IMR-90 (cell line): ENCODE results near the gene CUBN. TPM values are rescaled to one million over a fixed set of nuclear protein-coding genes. Genes with fewer than 3 reads are reported as not detected.

Experiments
- ATAC-seq: fragments of 200-7000 bp; cut with Tn5 transposase; 2 replicates; pipeline ENCODE4 v1.9.1; 2020; ENCODE audit warnings: low read depth, mild to moderate bottlenecking, moderate library complexity
- BruUV-seq: library from RNA; stranded (reverse); fragments of 400-500 nt; replicated peaks from 2 replicates; lab custom pipeline; 2021; lab: Mats Ljungman, UMichigan
- CTCF ChIA-PET: fragments of 300-600 bp; formaldehyde crosslinking; extraction: SDS; loops from one replicate; lab custom pipeline; 2021; ENCODE audit warnings: antibody characterized with exemption; lab: Yijun Ruan, JAX
- POLR2A ChIA-PET: fragments of 300-600 bp; sonication (Branson Sonifier 250); formaldehyde crosslinking; loops from one replicate; lab custom pipeline; 2022; ENCODE audit warnings: antibody characterized with exemption; ENCODE audit not compliant: unreplicated experiment; lab: Charles Lee
- DNase-seq: peaks from one replicate; pipeline ENCODE4 v3.0.0; 2013
- H2AFZ ChIP-seq: replicated peaks from 2 replicates; pipeline ENCODE3; 2013; ENCODE audit warnings: low read length, mild to moderate bottlenecking; ENCODE audit not compliant: poor library complexity
- H2AK5ac ChIP-seq: 2 replicates; pipeline ENCODE4 v1.6.1; 2013; ENCODE audit warnings: low read depth, low read length, inconsistent platforms
- H2AK9ac ChIP-seq: replicated peaks from 2 replicates; pipeline ENCODE3; 2013; ENCODE audit warnings: mild to moderate bottlenecking, low read depth, low read length, moderate library complexity; ENCODE audit not compliant: poor library complexity
- H2BK120ac ChIP-seq: 2 replicates; pipeline ENCODE4 v1.6.1; 2013; ENCODE audit warnings: low read depth, low read length, inconsistent platforms
- H2BK15ac ChIP-seq: 3 replicates; pipeline ENCODE4 v1.6.1; 2013; ENCODE audit warnings: low read depth, low read length, inconsistent platforms
- H2BK20ac ChIP-seq: 2 replicates; pipeline ENCODE4 v1.6.1; 2013; ENCODE audit warnings: low read depth, mild to moderate bottlenecking, inconsistent platforms, low read length, moderate library complexity
- H2BK5ac ChIP-seq: 2 replicates; pipeline ENCODE4 v1.6.1; 2013; ENCODE audit warnings: mild to moderate bottlenecking, low read depth, low read length, inconsistent platforms; ENCODE audit not compliant: poor library complexity, severe bottlenecking
- H3K14ac ChIP-seq: replicated peaks from 2 replicates; pipeline ENCODE4 v1.6.1; 2013; ENCODE audit warnings: low read depth, low read length, inconsistent platforms
- H3K18ac ChIP-seq: 2 replicates; pipeline ENCODE4 v1.6.1; 2013; ENCODE audit warnings: low read depth, low read length, control low read depth
- H3K23ac ChIP-seq: 2 replicates; pipeline ENCODE4 v1.6.1; 2013; ENCODE audit warnings: low read depth, low read length, inconsistent platforms
- H3K27ac ChIP-seq: 2 replicates; pipeline ENCODE4 v1.5.1; 2013; ENCODE audit warnings: mild to moderate bottlenecking, control low read depth, low read length; ENCODE audit not compliant: insufficient read depth
- H3K27me3 ChIP-seq: 2 replicates; pipeline ENCODE4 v1.6.1; 2013; ENCODE audit warnings: low read length; ENCODE audit not compliant: control insufficient read depth, insufficient read depth
- H3K36me3 ChIP-seq: 2 replicates; pipeline ENCODE4 v1.6.1; 2013; ENCODE audit warnings: low read length, mixed read lengths; ENCODE audit not compliant: control insufficient read depth, insufficient read depth
- H3K4ac ChIP-seq: 2 replicates; pipeline ENCODE4 v1.6.1; 2013; ENCODE audit warnings: low read depth, low read length, inconsistent platforms
- H3K4me1 ChIP-seq: 2 replicates; pipeline ENCODE4 v1.6.1; 2013; ENCODE audit warnings: low read length, mixed read lengths; ENCODE audit not compliant: control insufficient read depth, insufficient read depth
- H3K4me2 ChIP-seq: 2 replicates; pipeline ENCODE4 v1.6.1; 2013; ENCODE audit warnings: low read depth, mild to moderate bottlenecking, control low read depth, low read length, moderate library complexity
- H3K4me3 ChIP-seq: 2 replicates; pipeline ENCODE4 v1.5.1; 2013; ENCODE audit warnings: low read depth, mild to moderate bottlenecking, control low read depth, low read length, moderate library complexity; ENCODE audit not compliant: insufficient read depth
- H3K56ac ChIP-seq: 2 replicates; pipeline ENCODE4 v1.6.1; 2013; ENCODE audit warnings: low read length, inconsistent platforms; ENCODE audit not compliant: insufficient read depth; ENCODE audit errors: extremely low read depth
- H3K79me1 ChIP-seq, 2 experiments: 2 replicates each; pipeline ENCODE4 v1.6.1; 2013; ENCODE audit warnings: low read length in 2 of 2, inconsistent platforms in 1 of 2, low read depth in 1 of 2
- H3K9ac ChIP-seq: 2 replicates; pipeline ENCODE4 v1.6.1; 2013; ENCODE audit warnings: low read depth, low read length, control low read depth
- H3K9me1 ChIP-seq: 2 replicates; pipeline ENCODE4 v1.6.1; 2013; ENCODE audit warnings: low read length, inconsistent platforms; ENCODE audit not compliant: insufficient read depth
- H3K9me3 ChIP-seq: 2 replicates; pipeline ENCODE4 v1.6.1; 2013; ENCODE audit warnings: low read length; ENCODE audit not compliant: control insufficient read depth, insufficient read depth
- H4K20me1 ChIP-seq: 2 replicates; pipeline ENCODE4 v1.6.1; 2013; ENCODE audit warnings: low read length, inconsistent platforms; ENCODE audit not compliant: insufficient read depth
- H4K5ac ChIP-seq: 2 replicates; pipeline ENCODE4 v1.6.1; 2013; ENCODE audit warnings: mild to moderate bottlenecking, low read depth, low read length, control low read depth
- H4K8ac ChIP-seq, 2 experiments: 2 replicates each; pipeline ENCODE4 v1.6.1; 2013; ENCODE audit warnings: low read depth in 2 of 2, low read length in 2 of 2, control low read depth in 1 of 2, inconsistent platforms in 1 of 2
- H4K91ac ChIP-seq: 2 replicates; pipeline ENCODE4 v1.6.1; 2013; ENCODE audit warnings: low read depth, low read length, inconsistent platforms; ENCODE audit not compliant: insufficient read depth
- CEBPB ChIP-seq: IDR thresholded peaks from 2 replicates; pipeline ENCODE4 v1.6.1; 2012; ENCODE audit warnings: low read depth, low read length, improper control_type of control experiment
- CHD1 ChIP-seq: IDR thresholded peaks from 2 replicates; pipeline ENCODE4 v1.6.1; 2012; ENCODE audit warnings: low read depth, low read length, improper control_type of control experiment
- MAZ ChIP-seq: IDR thresholded peaks from 2 replicates; pipeline ENCODE4 v1.6.1; 2012; ENCODE audit warnings: low read depth, mild to moderate bottlenecking, low read length, improper control_type of control experiment, moderate library complexity, borderline replicate concordance
- MXI1 ChIP-seq: IDR thresholded peaks from 2 replicates; pipeline ENCODE4 v1.6.1; 2012; ENCODE audit warnings: low read depth, mild to moderate bottlenecking, low read length, moderate library complexity, borderline replicate concordance
- NFE2L2 ChIP-seq: fragments of 150-350 bp; IDR thresholded peaks from 2 replicates; pipeline ENCODE4 v1.6.1; 2016; ENCODE audit warnings: low read depth, mild to moderate bottlenecking, low read length
- POLR2A ChIP-seq: IDR thresholded peaks from 2 replicates; pipeline ENCODE4 v1.6.1; 2012; ENCODE audit warnings: mild to moderate bottlenecking, low read depth, low read length
- RCOR1 ChIP-seq: IDR thresholded peaks from 2 replicates; pipeline ENCODE4 v1.6.1; 2012; ENCODE audit warnings: mild to moderate bottlenecking, low read length, improper control_type of control experiment; ENCODE audit not compliant: insufficient replicate concordance
- RFX5 ChIP-seq: IDR thresholded peaks from 2 replicates; pipeline ENCODE4 v1.8.0; 2012; ENCODE audit warnings: low read depth, mild to moderate bottlenecking, low read length, moderate library complexity
- SMC3 ChIP-seq: fragments of 150-350 bp; IDR thresholded peaks from 2 replicates; pipeline ENCODE4 v1.6.1; 2016; ENCODE audit warnings: low read depth, mild to moderate bottlenecking, antibody characterized with exemption, low read length, moderate library complexity
- whole genome bisulfite sequencing, 2 experiments: methylation state at CpG; one replicate each; pipeline versions ENCODE4 v1.1.5 to v1.1.7; 2013; ENCODE audit warnings: missing lambda C conversion rate in 2 of 2; ENCODE audit not compliant: insufficient read length in 1 of 2; ENCODE audit errors: extremely low coverage in 2 of 2; 5-methylcytosine and 5-hydroxymethylcytosine counted together
- dilution Hi-C: fragments of 300-500 bp; cut with HindIII; formaldehyde crosslinking; loops from one replicate; pipeline ENCODE4 v1.14.3; 2018; ENCODE audit warnings: low sequenced_read_pairs; ENCODE audit not compliant: unreplicated experiment
- in situ Hi-C: fragments of 300-500 bp; cut with MboI; formaldehyde crosslinking; loops from 3 replicates; pipeline ENCODE4 v1.14.3; 2019; ENCODE audit warnings: low sequenced_read_pairs, inconsistent platforms, mixed read lengths
- intact Hi-C: fragments of 100-400 bp; cut with micrococcal nuclease; formaldehyde crosslinking; loops from 2 replicates; pipeline ENCODE4 v1.10.0; 2022
- polyA plus RNA-seq, 3 experiments: library from polyadenylated mRNA; depleted of rRNA; stranded (reverse); fragments of >200 nt; gene quantifications; 2 replicates each; pipeline ENCODE4 v1.2.3, GENCODE V29; 2012; ENCODE audit warnings: low replicate concordance in 1 of 3
- total RNA-seq: library from RNA; depleted of rRNA; stranded (reverse); fragments of >200 nt; gene quantifications from 2 replicates; pipeline ENCODE4 v1.2.3, GENCODE V29; 2012
- TF ChIP-seq, protein P1 (sequence below): fragments of 150-350 bp; IDR thresholded peaks from 2 replicates; pipeline ENCODE4 v1.6.1; 2016; ENCODE audit warnings: low read depth, mild to moderate bottlenecking, low read length, moderate library complexity, borderline replicate concordance

CUBN gene
- total and polyA plus RNA-seq, 2 of the 4 experiments (the other 2 are of a cell fraction): 0.19 to 0.54 TPM

GRCh38 chr10:17092986-17093803 lies 36.4 kb downstream of the CUBN start (continued):
- TF ChIP-seq SMC3: no peak

- Histone ChIP-seq H2BK120ac (no peak overlapping the region), H3K18ac (no peak overlapping the region), H3K9ac (no peak overlapping the region), H2BK5ac (no peak overlapping the region), H3K14ac (no peak overlapping the region), H3K4me3 (no peak overlapping the region), H3K4ac (no peak overlapping the region), H3K4me1 (peaks cover 7% of the 10 kb centered on the region), H3K27me3 (no peaks in the 10 kb centered on the region), H2AK9ac (no peak overlapping the region), H3K23ac (no peak overlapping the region), H2AFZ (no peak overlapping the region), H3K79me1 (no peaks in the 10 kb centered on the region), H4K5ac (no peak overlapping the region), H4K20me1 (no peaks in the 10 kb centered on the region), H3K36me3 (no peaks in the 10 kb centered on the region), H2AK5ac (no peak overlapping the region), H3K56ac (no peak overlapping the region), H4K91ac (no peak overlapping the region), H2BK20ac (no peak overlapping the region), H3K27ac (no peak overlapping the region), H3K4me2 (no peak overlapping the region), H4K8ac (no peak overlapping the region), H3K9me3 (no peaks in the 10 kb centered on the region), H2BK15ac (peak overlapping the region; percentile 43; the same call in 1 of the 3 replicates), H3K9me1 (no peaks in the 10 kb centered on the region; the same call in 1 of the 2 replicates)
- ChIA-PET POLR2A (no interaction called here), CTCF (no interaction called here)
- no TSS peak for BruUV-seq
- dilution Hi-C loops: no loop called here
- DNase-seq (no peak), ATAC-seq (no peak)
- WGBS, 2 experiments: no CpG with 5 or more reads among the region's 4 CpGs
- no peak for TF ChIP-seq POLR2A
- TF ChIP-seq, protein P1, sequence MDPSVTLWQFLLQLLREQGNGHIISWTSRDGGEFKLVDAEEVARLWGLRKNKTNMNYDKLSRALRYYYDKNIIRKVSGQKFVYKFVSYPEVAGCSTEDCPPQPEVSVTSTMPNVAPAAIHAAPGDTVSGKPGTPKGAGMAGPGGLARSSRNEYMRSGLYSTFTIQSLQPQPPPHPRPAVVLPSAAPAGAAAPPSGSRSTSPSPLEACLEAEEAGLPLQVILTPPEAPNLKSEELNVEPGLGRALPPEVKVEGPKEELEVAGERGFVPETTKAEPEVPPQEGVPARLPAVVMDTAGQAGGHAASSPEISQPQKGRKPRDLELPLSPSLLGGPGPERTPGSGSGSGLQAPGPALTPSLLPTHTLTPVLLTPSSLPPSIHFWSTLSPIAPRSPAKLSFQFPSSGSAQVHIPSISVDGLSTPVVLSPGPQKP: no peak
- no peak for TF ChIP-seq CHD1
- no peak for TF ChIP-seq MAZ
- TF ChIP-seq NFE2L2: no peak
- TF ChIP-seq RCOR1: no peak
- TF ChIP-seq MXI1: no peak
- no peak for TF ChIP-seq RFX5
- no peak for TF ChIP-seq CEBPB
- intact Hi-C loops: no loop called here
- in situ Hi-C loops: no loop called here
These were observed 37.2 kb downstream of the CUBN start for GRCh38 chr10:17092216-17092944.
